ENCODE measurements around the gene GNA12. TPM values are rescaled to one million over a fixed set of nuclear protein-coding genes. Genes with fewer than 3 reads are reported as not detected.

Gene GNA12
- polyA plus RNA-seq, 1 donor (not counting 4 experiments of a cell fraction or from before 2014, with no cell fraction given), result 35.5 TPM

- H3K9ac ChIP-seq (ENCODE audit: control insufficient read depth, extremely low read depth, insufficient read depth, low read length), result peak overlapping the region; percentile 74
- H3K4me1 ChIP-seq (ENCODE audit: control insufficient read depth, extremely low read depth, insufficient read depth, low read length), result peaks cover 46% of the 10 kb centered on the region
Observed at GRCh38 chr7:2819954-2820397, 24.1 kb downstream of the GNA12 start.

GRCh38 chr7:2819161-2819953 lies 24.8 kb downstream of the GNA12 start:
- no peak overlapping the region for H2AFZ ChIP-seq (ENCODE audit: control insufficient read depth, low read length)
- no peaks in the 10 kb centered on the region for H3K9me1 ChIP-seq (ENCODE audit: control insufficient read depth, extremely low read depth, insufficient read depth, low read length)
- H3K4me3 ChIP-seq (ENCODE audit: control insufficient read depth in 2 of 3, extremely low read depth in 1 of 3, insufficient read depth in 2 of 3, low read depth in 1 of 3, low read length in 3 of 3), result no peak overlapping the region
- no peak for FAIRE-seq
- no peaks in the 10 kb centered on the region for H4K20me1 ChIP-seq (ENCODE audit: control insufficient read depth, extremely low read depth, insufficient read depth, low read length)
- dilution Hi-C loops (cut with MboI; ENCODE audit: extremely low pct_ligation_motif_present, low sequenced_read_pairs), result no loop called here
- no peaks in the 10 kb centered on the region for H3K36me3 ChIP-seq (ENCODE audit: control insufficient read depth in 2 of 2, extremely low read depth in 1 of 2, insufficient read depth in 2 of 2, low read length in 2 of 2)
- DNase-seq (ENCODE audit: low read depth, low spot score), result no peak
- no peak overlapping the region for H3K9ac ChIP-seq (ENCODE audit: control insufficient read depth, extremely low read depth, insufficient read depth, low read length)
- H3K79me2 ChIP-seq (ENCODE audit: control insufficient read depth, insufficient read depth, low read length), result peaks cover 67% of the 10 kb centered on the region
- peak overlapping the region; percentile 94 for H3K27ac ChIP-seq (ENCODE audit: control insufficient read depth, insufficient read depth, low read length)
- H3K9me3 ChIP-seq (ENCODE audit: control insufficient read depth, low read depth, low read length), result no peaks in the 10 kb centered on the region
- no peaks in the 10 kb centered on the region for H3K27me3 ChIP-seq (ENCODE audit: control insufficient read depth, extremely low read depth, insufficient read depth, low read length)
- H3K4me2 ChIP-seq (ENCODE audit: control insufficient read depth, extremely low read depth, insufficient read depth, low read depth, low read length), result no peak overlapping the region
- TF ChIP-seq, protein P1, sequence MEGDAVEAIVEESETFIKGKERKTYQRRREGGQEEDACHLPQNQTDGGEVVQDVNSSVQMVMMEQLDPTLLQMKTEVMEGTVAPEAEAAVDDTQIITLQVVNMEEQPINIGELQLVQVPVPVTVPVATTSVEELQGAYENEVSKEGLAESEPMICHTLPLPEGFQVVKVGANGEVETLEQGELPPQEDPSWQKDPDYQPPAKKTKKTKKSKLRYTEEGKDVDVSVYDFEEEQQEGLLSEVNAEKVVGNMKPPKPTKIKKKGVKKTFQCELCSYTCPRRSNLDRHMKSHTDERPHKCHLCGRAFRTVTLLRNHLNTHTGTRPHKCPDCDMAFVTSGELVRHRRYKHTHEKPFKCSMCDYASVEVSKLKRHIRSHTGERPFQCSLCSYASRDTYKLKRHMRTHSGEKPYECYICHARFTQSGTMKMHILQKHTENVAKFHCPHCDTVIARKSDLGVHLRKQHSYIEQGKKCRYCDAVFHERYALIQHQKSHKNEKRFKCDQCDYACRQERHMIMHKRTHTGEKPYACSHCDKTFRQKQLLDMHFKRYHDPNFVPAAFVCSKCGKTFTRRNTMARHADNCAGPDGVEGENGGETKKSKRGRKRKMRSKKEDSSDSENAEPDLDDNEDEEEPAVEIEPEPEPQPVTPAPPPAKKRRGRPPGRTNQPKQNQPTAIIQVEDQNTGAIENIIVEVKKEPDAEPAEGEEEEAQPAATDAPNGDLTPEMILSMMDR (optimal IDR thresholded peaks at IDR 0.05 in 1 of 3, IDR thresholded peaks at IDR 0.05 in 1 of 3, conservative IDR thresholded peaks at IDR 0.05 in 1 of 3; ENCODE audit: extremely low read depth in 1 of 3, insufficient read depth in 2 of 3, low read length in 3 of 3), result no peak
- TF ChIP-seq EZH2 (IDR thresholded peaks at IDR 0.05; ENCODE audit: low read length), result no peak
- peaks cover 46% of the 10 kb centered on the region for H3K4me1 ChIP-seq (ENCODE audit: control insufficient read depth, extremely low read depth, insufficient read depth, low read length)

More at GRCh38 chr7:2819954-2820397, 24.1 kb downstream of the GNA12 start:
- Histone ChIP-seq H3K9me3 (ENCODE audit: control insufficient read depth, low read depth, low read length) (no peaks in the 10 kb centered on the region), H2AFZ (ENCODE audit: control insufficient read depth, low read length) (no peak overlapping the region), H3K9me1 (ENCODE audit: control insufficient read depth, extremely low read depth, insufficient read depth, low read length) (no peaks in the 10 kb centered on the region), H4K20me1 (ENCODE audit: control insufficient read depth, extremely low read depth, insufficient read depth, low read length) (no peaks in the 10 kb centered on the region), H3K4me2 (ENCODE audit: control insufficient read depth, extremely low read depth, insufficient read depth, low read depth, low read length) (no peak overlapping the region), H3K4me3 (ENCODE audit: control insufficient read depth in 2 of 3, extremely low read depth in 1 of 3, insufficient read depth in 2 of 3, low read depth in 1 of 3, low read length in 3 of 3) (no peak overlapping the region), H3K27me3 (ENCODE audit: control insufficient read depth, extremely low read depth, insufficient read depth, low read length) (no peaks in the 10 kb centered on the region), H3K27ac (ENCODE audit: control insufficient read depth, insufficient read depth, low read length) (peak overlapping the region; percentile 94), H3K36me3 (ENCODE audit: control insufficient read depth in 2 of 2, extremely low read depth in 1 of 2, insufficient read depth in 2 of 2, low read length in 2 of 2) (no peaks in the 10 kb centered on the region), H3K79me2 (ENCODE audit: control insufficient read depth, insufficient read depth, low read length) (peaks cover 68% of the 10 kb centered on the region)
- DNase-seq (ENCODE audit: low read depth, low spot score) (no peak), FAIRE-seq (no peak)
- TF ChIP-seq EZH2 (IDR thresholded peaks at IDR 0.05; ENCODE audit: low read length), result no peak
- TF ChIP-seq, protein P1 (optimal IDR thresholded peaks at IDR 0.05 in 1 of 3, IDR thresholded peaks at IDR 0.05 in 1 of 3, conservative IDR thresholded peaks at IDR 0.05 in 1 of 3; ENCODE audit: extremely low read depth in 1 of 3, insufficient read depth in 2 of 3, low read length in 3 of 3), result no peak
- dilution Hi-C loops (cut with MboI; ENCODE audit: extremely low pct_ligation_motif_present, low sequenced_read_pairs), result no loop called here

All from keratinocyte (primary cell).